Vagina (tissue), 2 donors: Measurements from ENCODE around the gene KDM4C.

ENCODE experiments used
- CTCF ChIP-seq, 3 experiments: fragments of 450-650 bp in 2 of 3; fragments of 200-600 bp in 1 of 3; sonication (generic) in 1 of 3; IDR thresholded peaks; one replicate each; pipeline ENCODE4 v1.5.1; 2017 to 2019; ENCODE audit warnings: antibody characterized with exemption in 3 of 3, mild to moderate bottlenecking in 2 of 3, moderate library complexity in 2 of 3
- POLR2A ChIP-seq, 2 donors: fragments of 450-650 bp; IDR thresholded peaks; one replicate each; pipeline ENCODE4 v1.6.1; 2017; ENCODE audit warnings: antibody characterized with exemption in 2 of 2, mild to moderate bottlenecking in 2 of 2, moderate library complexity in 2 of 2
- POLR2AphosphoS5 ChIP-seq, 2 donors: sonication (generic); formaldehyde crosslinking; IDR thresholded peaks; one replicate each; pipeline ENCODE4 v1.9.0; 2017; ENCODE audit warnings: antibody characterized with exemption in 2 of 2, mild to moderate bottlenecking in 2 of 2, low read depth in 1 of 2; ENCODE audit not compliant: insufficient read depth in 1 of 2

- TF ChIP-seq CTCF (IDR thresholded peaks at IDR 0.05) (no peak), POLR2A (IDR thresholded peaks at IDR 0.05) (no peak), POLR2AphosphoS5 (IDR thresholded peaks at IDR 0.05; ENCODE audit: insufficient read depth in 1 of 2, low read depth in 1 of 2) (no peak)
These were observed 165.3 kb downstream of the KDM4C start for GRCh38 chr9:6923086-6923485.
